H1 (cell line): Measurements from ENCODE around the gene APOL5. TPM values are rescaled to one million over a fixed set of nuclear protein-coding genes. Genes with fewer than 3 reads are reported as not detected.

Source experiments
- CTCF ChIA-PET: fragments of 300-600 bp; sonication (Branson Sonifier 250); formaldehyde crosslinking; loops from one replicate; lab custom pipeline; 2021; ENCODE audit not compliant: partially characterized antibody; lab: Charles Lee
- POLR2A ChIA-PET: fragments of 300-600 bp; sonication (Branson Sonifier 250); formaldehyde crosslinking; loops from one replicate; lab custom pipeline; 2021; ENCODE audit warnings: inconsistent platforms; ENCODE audit not compliant: partially characterized antibody; lab: Charles Lee
- DNase-seq, 2 experiments: peaks; one replicate each; pipeline versions ENCODE4 v3.0.0 to v3.0.0-alpha.2; 2010 to 2022; ENCODE audit warnings: low spot score in 2 of 2, low read depth in 1 of 2, mixed read lengths in 1 of 2
- FAIRE-seq: peaks from 2 replicates; lab custom pipeline; 2011; peaks lifted over from hg19 to GRCh38; lab: Jason Lieb, UNC
- H2AFZ ChIP-seq: 2 replicates; pipeline ENCODE4 v1.8.1; 2012; ENCODE audit warnings: low read length, inconsistent platforms
- H2AK5ac ChIP-seq: 2 replicates; pipeline ENCODE4 v1.6.1; 2013; ENCODE audit warnings: low read depth, low read length
- H2BK120ac ChIP-seq: replicated peaks from 2 replicates; pipeline ENCODE3; 2013; ENCODE audit warnings: low read depth, low read length, inconsistent platforms
- H2BK12ac ChIP-seq: 2 replicates; pipeline ENCODE4 v1.6.1; 2013; ENCODE audit warnings: low read depth, low read length
- H2BK15ac ChIP-seq: 2 replicates; pipeline ENCODE4 v1.6.1; 2013; ENCODE audit warnings: low read length
- H2BK20ac ChIP-seq: 2 replicates; pipeline ENCODE4 v1.6.1; 2013; ENCODE audit warnings: low read length
- H2BK5ac ChIP-seq: 2 replicates; pipeline ENCODE4 v1.6.1; 2013; ENCODE audit warnings: low read depth, low read length
- H3K14ac ChIP-seq: 2 replicates; pipeline ENCODE4 v1.6.1; 2013; ENCODE audit warnings: inconsistent platforms; ENCODE audit not compliant: insufficient read length
- H3K18ac ChIP-seq: 2 replicates; pipeline ENCODE4 v1.6.1; 2013; ENCODE audit warnings: low read length; ENCODE audit errors: extremely low read depth
- H3K23ac ChIP-seq: 2 replicates; pipeline ENCODE4 v1.6.1; 2013; ENCODE audit warnings: inconsistent platforms; ENCODE audit not compliant: insufficient read length
- H3K23me2 ChIP-seq: 2 replicates; pipeline ENCODE4 v1.6.1; 2013; ENCODE audit warnings: low read depth, low read length
- H3K27ac ChIP-seq: 2 replicates; pipeline ENCODE4 v1.6.1; 2011; ENCODE audit warnings: low read depth, low read length, inconsistent platforms
- H3K27me3 ChIP-seq, 4 experiments: replicated peaks in 1 of 4; 1 replicate in 1 of 4; 2 replicates in 3 of 4; pipeline versions ENCODE4 v1.6.1 to v1.8.1; 2011 to 2013; ENCODE audit warnings: low read length in 3 of 4, mild to moderate bottlenecking in 3 of 4, inconsistent platforms in 2 of 4, mixed read lengths in 2 of 4, moderate library complexity in 1 of 4; ENCODE audit not compliant: control insufficient read depth in 3 of 4, insufficient read depth in 3 of 4; ENCODE audit errors: extremely low read depth in 1 of 4
- H3K36me3 ChIP-seq, 4 experiments: 2 replicates each; pipeline versions ENCODE4 v1.6.1 to v1.8.1; 2011 to 2013; ENCODE audit warnings: mild to moderate bottlenecking in 4 of 4, low read length in 3 of 4, moderate library complexity in 2 of 4, control low read depth in 1 of 4, inconsistent platforms in 1 of 4; ENCODE audit not compliant: insufficient read depth in 4 of 4, control insufficient read depth in 2 of 4
- H3K4ac ChIP-seq: replicated peaks from 2 replicates; pipeline ENCODE3; 2013; ENCODE audit warnings: low read length, low read depth, mixed read lengths, inconsistent platforms; ENCODE audit not compliant: insufficient read length
- H3K4me1 ChIP-seq, 4 experiments: replicated peaks in 1 of 4; 1 replicate in 1 of 4; 2 replicates in 3 of 4; pipeline versions ENCODE4 v1.6.1 to v1.8.1; 2011 to 2013; ENCODE audit warnings: low read length in 3 of 4, inconsistent platforms in 2 of 4, mixed read lengths in 1 of 4; ENCODE audit not compliant: insufficient read depth in 4 of 4, control insufficient read depth in 3 of 4
- H3K4me2 ChIP-seq, 2 experiments: 2 replicates each; pipeline versions ENCODE4 v1.6.1 to v1.8.1; 2011 to 2013; ENCODE audit warnings: low read depth in 2 of 2, low read length in 2 of 2, control low read depth in 1 of 2, inconsistent platforms in 1 of 2, mild to moderate bottlenecking in 1 of 2; ENCODE audit not compliant: insufficient read depth in 1 of 2
- H3K4me3 ChIP-seq, 4 experiments: fragments of 200-600, 300-600 bp in 1 of 4; sonication (generic), shearing (Covaris generic), sonication (Bioruptor Twin) in 1 of 4; 2 replicates each; pipeline versions ENCODE4 v1.5.1 to v1.8.1; 2011 to 2016; ENCODE audit warnings: low read length in 4 of 4, low read depth in 3 of 4, control low read depth in 2 of 4, inconsistent platforms in 2 of 4, mild to moderate bottlenecking in 2 of 4, mixed read lengths in 1 of 4, moderate library complexity in 1 of 4; ENCODE audit not compliant: insufficient read depth in 2 of 4; ENCODE audit errors: extremely low read depth in 1 of 4
- H3K56ac ChIP-seq: replicated peaks from 2 replicates; pipeline ENCODE3; 2013; ENCODE audit warnings: low read depth, mild to moderate bottlenecking, mixed read lengths, low read length, inconsistent platforms; ENCODE audit not compliant: insufficient read length
- H3K79me1 ChIP-seq: 2 replicates; pipeline ENCODE4 v1.6.1; 2013; ENCODE audit warnings: low read depth, low read length, control low read depth
- H3K79me2 ChIP-seq, 2 experiments: 2 replicates each; pipeline versions ENCODE4 v1.6.1 to v1.8.1; 2012 to 2013; ENCODE audit warnings: low read length in 2 of 2, mild to moderate bottlenecking in 2 of 2, inconsistent platforms in 1 of 2; ENCODE audit not compliant: insufficient read depth in 2 of 2, control insufficient read depth in 1 of 2
- H3K9ac ChIP-seq, 4 experiments: replicated peaks in 1 of 4; 1 replicate in 1 of 4; 2 replicates in 3 of 4; pipeline versions ENCODE4 v1.6.1 to v1.8.1; 2011 to 2013; ENCODE audit warnings: low read depth in 3 of 4, low read length in 3 of 4, control low read depth in 2 of 4, mild to moderate bottlenecking in 2 of 4, moderate library complexity in 2 of 4, inconsistent platforms in 1 of 4; ENCODE audit errors: extremely low read depth in 1 of 4
- H3K9me3 ChIP-seq, 2 experiments: 2 replicates each; pipeline versions ENCODE4 v1.6.1 to v1.8.1; 2012 to 2013; ENCODE audit warnings: mild to moderate bottlenecking in 2 of 2, moderate library complexity in 2 of 2, control low read depth in 1 of 2, inconsistent platforms in 1 of 2, low read depth in 1 of 2, low read length in 1 of 2, mixed read lengths in 1 of 2; ENCODE audit not compliant: insufficient read depth in 2 of 2
- H4K20me1 ChIP-seq, 2 experiments: replicated peaks in 1 of 2; 2 replicates each; pipeline versions ENCODE3 to v1.8.1; 2011 to 2013; ENCODE audit warnings: inconsistent platforms in 2 of 2, low read length in 2 of 2, mild to moderate bottlenecking in 1 of 2; ENCODE audit not compliant: insufficient read depth in 2 of 2, control insufficient read depth in 1 of 2
- H4K5ac ChIP-seq: 2 replicates; pipeline ENCODE4 v1.6.1; 2013; ENCODE audit warnings: low read length, low read depth, mixed read lengths, inconsistent platforms; ENCODE audit not compliant: insufficient read length
- H4K8ac ChIP-seq: 2 replicates; pipeline ENCODE4 v1.8.0; 2013; ENCODE audit warnings: mild to moderate bottlenecking, moderate library complexity, low read length, inconsistent platforms; ENCODE audit not compliant: insufficient read depth; ENCODE audit errors: extremely low read depth
- H4K91ac ChIP-seq: replicated peaks from 2 replicates; pipeline ENCODE3; 2013; ENCODE audit warnings: low read length, mixed read lengths, inconsistent platforms; ENCODE audit not compliant: insufficient read length
- BCL11A ChIP-seq, 2 experiments: IDR thresholded peaks; one replicate each; pipeline ENCODE4 v1.6.1; 2011; ENCODE audit warnings: low read depth in 2 of 2, low read length in 2 of 2, mild to moderate bottlenecking in 2 of 2
- CBX8 ChIP-seq: fragments of 300-800, 300-1000 bp; sonication (generic); IDR thresholded peaks from 2 replicates; pipeline ENCODE4 v1.7.1; 2016; ENCODE audit warnings: low read depth, low read length, borderline replicate concordance
- CTBP2 ChIP-seq: IDR thresholded peaks from 2 replicates; pipeline ENCODE4 v1.7.0; 2011; ENCODE audit warnings: borderline replicate concordance, mild to moderate bottlenecking, moderate library complexity, mixed read lengths, low read length; ENCODE audit not compliant: insufficient read depth, insufficient read length
- EZH2 ChIP-seq: fragments of 200-600 bp; sonication (generic); IDR thresholded peaks from 2 replicates; pipeline ENCODE4 v1.7.1; 2012; ENCODE audit warnings: low read depth, mild to moderate bottlenecking, moderate library complexity, low read length, inconsistent platforms; ENCODE audit not compliant: severe bottlenecking
- FOSL1 ChIP-seq: IDR thresholded peaks from 2 replicates; pipeline ENCODE4 v1.6.1; 2011; ENCODE audit warnings: mild to moderate bottlenecking, low read depth, low read length, moderate library complexity; ENCODE audit not compliant: insufficient read depth
- GABPA ChIP-seq: IDR thresholded peaks from 2 replicates; pipeline ENCODE4 v1.6.1; 2011; ENCODE audit warnings: mild to moderate bottlenecking, low read length, moderate library complexity, borderline replicate concordance; ENCODE audit not compliant: insufficient read depth
- HDAC2 ChIP-seq, 2 experiments: fragments of 300-600 bp in 1 of 2; sonication (generic) in 1 of 2; IDR thresholded peaks; 2 replicates each; pipeline ENCODE4 v1.6.1; 2011 to 2012; ENCODE audit warnings: low read depth in 2 of 2, low read length in 2 of 2, mild to moderate bottlenecking in 2 of 2, moderate library complexity in 2 of 2, borderline replicate concordance in 1 of 2, inconsistent platforms in 1 of 2
- HDAC6 ChIP-seq: IDR thresholded peaks from one replicate; pipeline ENCODE4 v1.7.1; 2012; ENCODE audit warnings: low read depth, mild to moderate bottlenecking, inconsistent platforms, low read length, moderate library complexity
- JUND ChIP-seq: IDR thresholded peaks from 2 replicates; pipeline ENCODE4 v1.6.1; 2011; ENCODE audit warnings: mild to moderate bottlenecking, improper control_type of control experiment, low read length
- KDM1A ChIP-seq: fragments of 200-600, 300-600 bp; sonication (generic); IDR thresholded peaks from 2 replicates; pipeline ENCODE4 v1.7.1; 2016; ENCODE audit warnings: mild to moderate bottlenecking, low read length, borderline replicate concordance
- NANOG ChIP-seq: IDR thresholded peaks from 2 replicates; pipeline ENCODE4 v1.6.1; 2011; ENCODE audit warnings: low read length, low read depth, mild to moderate bottlenecking, inconsistent platforms; ENCODE audit not compliant: insufficient read depth, poor library complexity, severe bottlenecking
- SP4 ChIP-seq: IDR thresholded peaks from 2 replicates; pipeline ENCODE4 v1.6.1; 2012; ENCODE audit warnings: low read length, inconsistent platforms
- TBP ChIP-seq: IDR thresholded peaks from 2 replicates; pipeline ENCODE4 v1.6.1; 2011; ENCODE audit warnings: low read depth, low read length, improper control_type of control experiment
- TEAD4 ChIP-seq: IDR thresholded peaks from 2 replicates; pipeline ENCODE4 v1.6.1; 2012; ENCODE audit warnings: low read depth, low read length, inconsistent platforms, mixed read lengths
- WGBS, 2 experiments: shearing (Covaris generic) in 1 of 2; methylation state at CpG; one replicate each; pipeline versions ENCODE4 v1.1.6 to v1.1.7; 2013 to 2015; ENCODE audit warnings: low lambda C conversion rate in 2 of 2, mixed read lengths in 2 of 2, inconsistent platforms in 1 of 2, low coverage in 1 of 2, missing lambda C conversion rate in 1 of 2; ENCODE audit not compliant: insufficient replicate concordance in 2 of 2, insufficient coverage in 1 of 2, insufficient read length in 1 of 2; ENCODE audit errors: extremely low coverage in 1 of 2, missing lambda C conversion rate in 1 of 2; 5-methylcytosine and 5-hydroxymethylcytosine counted together
- polyA plus RNA-seq, 7 experiments: library from polyadenylated mRNA; depleted of rRNA in 3 of 7; stranded (reverse) in 5 of 7; unstranded in 2 of 7; fragments of >200 nt in 5 of 7; fragments of 200-250 nt in 2 of 7; gene quantifications; 1 replicate in 5 of 7; 2 replicates in 1 of 7; 4 replicates in 1 of 7; pipeline versions ENCODE4 v1.2.1 to v1.2.3, GENCODE V29; 2011 to 2013; ENCODE audit warnings: missing spikeins in 2 of 7, mixed read lengths in 2 of 7
- total RNA-seq: library from RNA; stranded (reverse); fragmentation: NEBNext Ultra II Directional; extraction: Animal tissue kit (Norgen Biotek cat#: 25700); gene quantifications from 2 replicates; pipeline ENCODE4 v1.2.1, GENCODE V29; 2021

APOL5 gene
- total and polyA plus RNA-seq, 2 of the 8 experiments (the other 6 are each of a cell fraction or from before 2014, with no cell fraction given), result not detected

DNA sequence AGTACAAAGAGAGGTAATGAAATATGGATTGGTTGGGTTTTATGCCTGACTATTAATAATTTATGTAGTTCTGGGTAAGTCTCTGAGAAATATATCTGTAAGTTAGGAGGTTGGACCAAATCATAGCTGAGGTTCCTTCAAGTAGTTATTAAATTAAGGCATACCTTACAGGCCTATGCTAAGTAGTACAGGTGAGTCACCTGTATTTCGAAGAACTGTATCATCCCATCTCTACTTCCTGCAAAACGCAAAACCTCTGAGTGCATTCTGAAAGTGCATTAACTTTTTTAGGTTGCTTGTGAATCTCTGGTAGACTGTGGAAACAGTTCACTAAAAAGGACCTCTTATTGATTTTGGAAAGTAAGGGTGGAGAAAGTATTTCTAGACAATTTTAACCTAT, 37.1 kb downstream of the APOL5 start:
- TF ChIP-seq KDM1A (no peak), HDAC6 (no peak), CTBP2 (no peak), BCL11A (IDR thresholded peaks at IDR 0.05; ENCODE audit: low read depth in 2 of 2, low read length in 2 of 2) (no peak), FOSL1 (no peak), GABPA (no peak), JUND (no peak), SP4 (no peak), TEAD4 (no peak), TBP (no peak), NANOG (no peak), EZH2 (no peak), CBX8 (no peak), HDAC2 (IDR thresholded peaks at IDR 0.05; ENCODE audit: borderline replicate concordance in 1 of 2, low read depth in 2 of 2, low read length in 2 of 2) (no peak)
- Histone ChIP-seq H3K4ac (no peak overlapping the region), H3K27ac (no peak overlapping the region), H4K20me1 (no peaks in the 10 kb centered on the region), H4K8ac (no peak overlapping the region), H2BK20ac (no peak overlapping the region), H2BK120ac (no peak overlapping the region), H4K5ac (no peak overlapping the region), H3K56ac (no peak overlapping the region), H3K4me1 (peaks cover 2 to 15% (median 14%) of the 10 kb centered on the region in 4 experiments; a peak in 5 of 7 replicates), H2BK15ac (no peak overlapping the region), H4K91ac (no peak overlapping the region), H3K23ac (no peak overlapping the region), H2AK5ac (no peak overlapping the region), H2BK12ac (no peak overlapping the region), H3K4me2 (no peak overlapping the region), H3K79me1 (no peaks in the 10 kb centered on the region), H3K4me3 (no peak overlapping the region), H3K9ac (no peak overlapping the region), H3K23me2 (no peaks in the 10 kb centered on the region), H2BK5ac (no peak overlapping the region), H3K36me3 (peaks cover 4 to 14% (median 6%) of the 10 kb centered on the region in 4 experiments; a peak in 6 of 8 replicates), H2AFZ (no peak overlapping the region), H3K18ac (no peak overlapping the region), H3K27me3 (peaks cover 0 to 1% (median 0%) of the 10 kb centered on the region in 4 experiments; a peak in 1 of 7 replicates), H3K79me2 (no peaks in the 10 kb centered on the region), H3K14ac (no peak overlapping the region), H3K9me3 (no peaks in the 10 kb centered on the region)
- 88% methylated on average over 2 of the region's 2 CpGs; no CpG with 5 or more reads in 1 of the 2 experiments for WGBS, 2 experiments
- ChIA-PET CTCF (interaction anchor here (0.6 kb wide), 2 partner anchors 25 to 254 kb away, joined by 3 to 4 read pairs; no protein-coding TSS in a partner anchor), POLR2A (no interaction called here)
- no peak for FAIRE-seq
- no peak for DNase-seq
